Effector memory CD4-positive, alpha-beta T cell (primary cell): ENCODE data around the gene BARX2.

Experiments used
- DNase-seq, 3 donors: peaks; one replicate each; pipeline ENCODE4 v3.0.0-alpha.2; 2020
- H3K27ac ChIP-seq: 2 replicates; pipeline ENCODE4 v1.7.0; 2013; ENCODE audit warnings: mild to moderate bottlenecking, low read length, moderate library complexity; ENCODE audit not compliant: insufficient read depth, poor library complexity, severe bottlenecking
- H3K27me3 ChIP-seq: replicated peaks from 2 replicates; pipeline ENCODE4 v1.7.0; 2013; ENCODE audit warnings: mild to moderate bottlenecking, low read length; ENCODE audit not compliant: insufficient read depth, control insufficient read depth, poor library complexity, severe bottlenecking
- H3K36me3 ChIP-seq: 2 replicates; pipeline ENCODE4 v1.7.0; 2013; ENCODE audit warnings: mild to moderate bottlenecking, low read length, moderate library complexity; ENCODE audit not compliant: control insufficient read depth, insufficient read depth
- H3K4me1 ChIP-seq: 2 replicates; pipeline ENCODE4 v1.7.0; 2013; ENCODE audit warnings: low read length, mild to moderate bottlenecking; ENCODE audit not compliant: control insufficient read depth, insufficient read depth, poor library complexity, severe bottlenecking
- H3K4me3 ChIP-seq: 2 replicates; pipeline ENCODE4 v1.7.0; 2013; ENCODE audit warnings: low read length, low read depth, mild to moderate bottlenecking; ENCODE audit not compliant: insufficient read depth, poor library complexity, severe bottlenecking
- H3K9me3 ChIP-seq: 2 replicates; pipeline ENCODE4 v1.7.0; 2013; ENCODE audit warnings: mild to moderate bottlenecking, low read length, moderate library complexity; ENCODE audit not compliant: control insufficient read depth

BARX2 gene

DNA sequence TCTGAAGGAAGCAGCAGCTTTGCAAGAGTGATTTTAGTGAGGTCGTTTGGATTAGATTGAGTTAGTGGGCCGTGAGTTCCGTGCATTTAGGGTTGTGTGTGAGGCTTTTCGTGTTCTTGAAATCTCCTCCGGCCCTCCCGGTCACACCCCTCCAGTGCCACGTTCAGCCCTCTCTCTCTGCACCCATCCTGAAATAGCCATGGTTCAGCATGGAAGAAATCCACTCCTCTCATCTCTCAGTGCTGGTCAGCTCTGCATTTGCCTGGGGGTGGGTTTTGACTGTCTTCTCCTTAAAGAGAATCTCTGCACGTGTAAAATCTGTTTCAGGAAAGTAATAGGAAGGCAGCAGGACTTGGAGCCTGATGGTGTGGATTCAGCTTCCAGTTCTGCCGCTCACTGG lies 19.8 kb downstream of the BARX2 start:
- no peaks in the 10 kb centered on the region for H3K9me3 ChIP-seq

GRCh38 chr11:129395883-129396282 lies 20.2 kb downstream of the BARX2 start:
- Histone ChIP-seq H3K27ac (no peak overlapping the region), H3K4me3 (no peak overlapping the region), H3K4me1 (no peaks in the 10 kb centered on the region), H3K9me3 (no peaks in the 10 kb centered on the region), H3K27me3 (no peaks in the 10 kb centered on the region), H3K36me3 (no peaks in the 10 kb centered on the region)
- no peak for DNase-seq

More for the DNA sequence above, 19.8 kb downstream of the BARX2 start:
- Histone ChIP-seq H3K4me3 (no peak overlapping the region), H3K27me3 (no peaks in the 10 kb centered on the region), H3K36me3 (no peaks in the 10 kb centered on the region), H3K4me1 (no peaks in the 10 kb centered on the region), H3K27ac (no peak overlapping the region)
- no peak for DNase-seq

DNA sequence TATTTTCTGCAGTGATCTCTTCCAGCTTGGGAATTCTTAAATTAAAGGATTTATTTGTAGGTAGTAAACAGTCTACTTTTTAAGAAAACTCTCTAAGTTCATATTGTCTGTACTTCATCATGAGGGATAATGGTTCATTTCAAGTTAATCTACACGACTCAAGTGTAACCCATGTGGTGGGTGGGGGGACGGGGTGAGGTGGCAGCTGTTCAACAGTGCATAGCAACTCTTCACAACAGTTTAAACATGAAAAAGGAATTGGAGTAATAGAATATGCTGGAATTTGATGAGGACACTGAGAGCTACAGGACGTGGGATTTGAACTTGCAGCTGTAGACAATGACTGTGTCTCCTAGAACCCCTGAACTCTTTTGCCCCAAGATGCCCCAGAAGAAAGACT lies 20.8 kb downstream of the BARX2 start:
- Histone ChIP-seq H3K9me3 (no peaks in the 10 kb centered on the region), H3K27ac (no peak overlapping the region), H3K4me3 (no peak overlapping the region), H3K27me3 (no peaks in the 10 kb centered on the region), H3K4me1 (no peaks in the 10 kb centered on the region), H3K36me3 (no peaks in the 10 kb centered on the region)
- DNase-seq = no peak

GRCh38 chr11:129402206-129403171 lies 26.8 kb downstream of the BARX2 start:
- no peaks in the 10 kb centered on the region for H3K4me1 ChIP-seq
- H3K4me3 ChIP-seq = no peak overlapping the region
- no peaks in the 10 kb centered on the region for H3K9me3 ChIP-seq
- no peaks in the 10 kb centered on the region for H3K36me3 ChIP-seq
- no peak overlapping the region for H3K27ac ChIP-seq
- no peak for DNase-seq
- no peaks in the 10 kb centered on the region for H3K27me3 ChIP-seq

- Histone ChIP-seq H3K4me1 (no peaks in the 10 kb centered on the region), H3K27me3 (no peaks in the 10 kb centered on the region), H3K4me3 (no peak overlapping the region), H3K9me3 (no peaks in the 10 kb centered on the region), H3K36me3 (no peaks in the 10 kb centered on the region), H3K27ac (no peak overlapping the region)
- DNase-seq = no peak
Observed at GRCh38 chr11:129404731-129405130, 29.1 kb downstream of the BARX2 start.

GRCh38 chr11:129408865-129409444 lies 33.3 kb downstream of the BARX2 start:
- no peaks in the 10 kb centered on the region for H3K36me3 ChIP-seq
- H3K4me3 ChIP-seq = no peak overlapping the region
- DNase-seq = no peak
- H3K27me3 ChIP-seq = no peaks in the 10 kb centered on the region
- H3K27ac ChIP-seq = no peak overlapping the region
- H3K9me3 ChIP-seq = no peaks in the 10 kb centered on the region
- H3K4me1 ChIP-seq = no peaks in the 10 kb centered on the region

- Histone ChIP-seq H3K4me3 (no peak overlapping the region), H3K4me1 (no peaks in the 10 kb centered on the region), H3K9me3 (no peaks in the 10 kb centered on the region), H3K27ac (no peak overlapping the region), H3K27me3 (no peaks in the 10 kb centered on the region), H3K36me3 (no peaks in the 10 kb centered on the region)
- DNase-seq = no peak
Observed at GRCh38 chr11:129410395-129410960, 34.8 kb downstream of the BARX2 start.

DNA sequence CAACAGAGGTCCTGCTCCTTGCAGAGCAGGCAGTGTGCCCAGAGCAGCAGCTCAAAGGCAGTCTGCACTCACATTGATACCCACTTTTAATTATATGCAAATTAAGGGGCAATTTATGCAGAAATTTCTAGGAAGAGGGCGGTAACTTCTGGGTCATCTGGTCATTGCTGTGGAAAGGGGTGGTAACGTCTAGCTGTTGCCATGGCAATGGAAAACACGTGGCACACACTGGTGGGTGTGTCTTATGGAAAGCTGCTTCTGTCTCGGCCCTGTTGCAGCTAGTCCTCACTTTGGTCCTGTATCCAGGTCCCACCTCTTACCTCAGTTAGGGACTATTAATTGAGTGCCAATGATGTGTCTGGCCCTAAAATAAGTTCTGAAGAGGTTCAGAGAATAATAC lies 36.8 kb downstream of the BARX2 start:
- Histone ChIP-seq H3K4me1 (no peaks in the 10 kb centered on the region), H3K27ac (no peak overlapping the region), H3K9me3 (no peaks in the 10 kb centered on the region), H3K36me3 (no peaks in the 10 kb centered on the region), H3K27me3 (no peaks in the 10 kb centered on the region), H3K4me3 (no peak overlapping the region)
- DNase-seq = no peak

DNA sequence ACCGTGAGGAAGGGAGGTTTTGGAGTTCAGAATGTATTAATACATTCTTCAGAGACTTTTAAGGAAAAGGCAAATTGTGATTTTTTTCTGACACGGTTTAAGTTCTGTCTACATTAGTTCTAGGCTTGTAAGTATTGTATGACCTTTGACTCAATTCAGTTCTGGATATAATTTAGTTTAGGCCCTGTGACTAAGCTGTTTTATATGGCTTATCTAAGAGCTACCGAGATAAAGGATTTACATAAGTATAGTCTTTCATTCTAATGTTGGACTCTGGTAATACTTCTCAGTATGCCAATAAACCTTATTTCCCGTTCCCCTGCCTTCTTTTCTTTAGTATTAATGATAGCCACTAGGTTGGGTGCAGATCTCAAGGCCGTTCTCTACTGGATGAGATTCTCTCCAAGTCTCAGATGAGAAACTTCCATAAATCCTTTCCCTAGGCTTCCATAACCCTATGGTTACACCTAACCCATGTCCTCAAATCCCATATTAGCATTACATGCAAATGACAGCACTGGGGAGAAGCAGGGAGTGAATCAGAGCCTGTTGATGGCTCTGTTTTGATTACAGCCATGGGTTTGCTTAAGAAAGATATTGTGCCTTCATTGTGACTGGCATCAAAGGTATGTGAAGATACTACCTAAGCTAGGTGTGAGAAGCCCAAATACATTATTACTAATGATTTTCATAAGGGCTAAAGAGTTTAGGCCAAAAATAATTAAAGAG lies 38.7 kb downstream of the BARX2 start:
- no peak overlapping the region for H3K27ac ChIP-seq
- H3K4me3 ChIP-seq = no peak overlapping the region
- no peaks in the 10 kb centered on the region for H3K27me3 ChIP-seq
- no peaks in the 10 kb centered on the region for H3K4me1 ChIP-seq
- no peaks in the 10 kb centered on the region for H3K9me3 ChIP-seq
- no peak for DNase-seq
- H3K36me3 ChIP-seq = no peaks in the 10 kb centered on the region
